Adrenal gland (tissue), 12 donors: ENCODE results near the gene C1QL3. TPM values are rescaled to one million over a fixed set of nuclear protein-coding genes. Genes with fewer than 3 reads are reported as not detected.

Experiments used
- DNase-seq, 7 donors: peaks; one replicate each; pipeline ENCODE4 v3.0.0-alpha.2; 2019 to 2020
- H3K27ac ChIP-seq, 5 donors: fragments of 200-600 bp; sonication (generic) in 4 of 5; 1 replicate in 3 of 5; 2 replicates in 2 of 5; pipeline versions ENCODE4 v1.5.1 to v1.8.0; 2016 to 2020; ENCODE audit warnings: mild to moderate bottlenecking in 1 of 5
- H3K27me3 ChIP-seq: fragments of 200-600 bp; 2 replicates; pipeline ENCODE4 v1.8.0; 2021
- H3K36me3 ChIP-seq, 2 donors: fragments of 200-600 bp; replicated peaks in 1 of 2; 1 replicate in 1 of 2; 2 replicates in 1 of 2; pipeline versions ENCODE4 v1.5.1 to v1.8.0; 2018 to 2022
- H3K4me1 ChIP-seq, 2 donors: fragments of 200-600 bp; replicated peaks in 1 of 2; 1 replicate in 1 of 2; 2 replicates in 1 of 2; pipeline versions ENCODE4 v1.5.1 to v1.8.0; 2018 to 2021
- H3K4me3 ChIP-seq, 4 donors: fragments of 200-600 bp; sonication (generic) in 3 of 4; one replicate each; pipeline ENCODE4 v1.5.1; 2016 to 2018
- H3K9me3 ChIP-seq, 3 donors: fragments of 200-600 bp; sonication (generic) in 1 of 3; replicated peaks in 1 of 3; 1 replicate in 2 of 3; 2 replicates in 1 of 3; pipeline versions ENCODE4 v1.5.1 to v1.8.0; 2016 to 2021
- POLR2A ChIP-seq, 2 donors: fragments of 450-650 bp; IDR thresholded peaks; one replicate each; pipeline ENCODE4 v1.6.1; 2017; ENCODE audit warnings: antibody characterized with exemption in 2 of 2, mild to moderate bottlenecking in 2 of 2, moderate library complexity in 1 of 2
- WGBS, 4 donors: extraction: QIAGEN DNeasy Blood & Tissue Kit in 2 of 4; methylation state at CpG; one replicate each; pipeline versions ENCODE4 v1.1.5 to v1.1.7; 2013 to 2017; 5-methylcytosine and 5-hydroxymethylcytosine counted together
- intact Hi-C, 2 donors: fragments of 100-400 bp; cut with DNase I; formaldehyde crosslinking; loops; one replicate each; pipeline versions ENCODE4 v1.14.1 to v1.15.0; 2022 to 2023
- polyA plus RNA-seq, 3 donors: library from polyadenylated mRNA; stranded (reverse); fragments of 200-250 nt in 2 of 3; fragments of 350-450 nt in 1 of 3; fragmentation: Illumina TruSeq in 1 of 3; extraction: RNeasy Lipid Tissue Mini Kit (QIAGEN cat#74804) in 1 of 3; gene quantifications; one replicate each; pipeline ENCODE4 v1.2.3, GENCODE V29; 2013 to 2014
- total RNA-seq, 9 donors: library from RNA; depleted of rRNA in 4 of 9; stranded (reverse); fragments of >200 nt in 4 of 9; fragments of 120-200 nt in 1 of 9; fragmentation: NEBNext Ultra II Directional in 1 of 9; extraction: Animal tissue kit (Norgen Biotek cat#: 25700) in 1 of 9; gene quantifications; one replicate each; pipeline versions ENCODE4 v1.1.0 to v1.2.4, GENCODE V29; 2013 to 2023
- TF ChIP-seq, protein P1 (sequence below), 6 experiments: fragments of 450-650 bp in 4 of 6; fragments of 200-600 bp in 2 of 6; sonication (generic) in 1 of 6; IDR thresholded peaks; 1 replicate in 5 of 6; 2 replicates in 1 of 6; pipeline versions ENCODE4 v1.5.1 to v1.8.0; 2016 to 2021; ENCODE audit warnings: antibody characterized with exemption in 6 of 6, mild to moderate bottlenecking in 2 of 6, moderate library complexity in 1 of 6
- donor health status: healthy with polysubstance abuse.
- donor health status: Bipolar disorder and iron deficiency.
- donor health status: DM: yes; HTN: yes; CAD: no.
- donor health status: DM: no; HTN: no; CAD: no.
- donor health status: DM: no; HTN: no; CAD: no.
- donor health status: DM: yes; HTN: yes; CAD: no.

The C1QL3 gene
- total and polyA plus RNA-seq, 12 donors = 0.11 to 1.3 (median 0.49) TPM; not detected in 6

DNA sequence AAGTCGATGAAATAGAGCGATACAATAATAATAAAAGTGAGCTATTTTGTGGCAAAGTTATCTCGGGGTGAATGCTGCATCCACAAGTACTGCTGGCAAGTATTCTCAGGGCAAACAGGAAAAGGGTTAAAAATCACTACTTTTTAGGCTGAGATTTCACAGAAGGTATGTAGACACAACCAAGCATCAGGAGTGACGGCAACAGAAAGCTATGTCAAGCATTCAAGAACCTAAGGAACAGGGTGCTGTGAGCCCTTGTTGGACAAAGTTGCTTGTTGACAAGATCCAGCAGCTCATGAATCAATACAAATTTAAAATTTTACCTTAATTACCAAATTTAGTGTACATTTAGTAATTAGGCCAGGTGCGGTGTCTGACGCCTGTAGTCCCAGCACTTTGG is 41.2 kb upstream of the C1QL3 start:
- intact Hi-C loops = no loop called here

DNA sequence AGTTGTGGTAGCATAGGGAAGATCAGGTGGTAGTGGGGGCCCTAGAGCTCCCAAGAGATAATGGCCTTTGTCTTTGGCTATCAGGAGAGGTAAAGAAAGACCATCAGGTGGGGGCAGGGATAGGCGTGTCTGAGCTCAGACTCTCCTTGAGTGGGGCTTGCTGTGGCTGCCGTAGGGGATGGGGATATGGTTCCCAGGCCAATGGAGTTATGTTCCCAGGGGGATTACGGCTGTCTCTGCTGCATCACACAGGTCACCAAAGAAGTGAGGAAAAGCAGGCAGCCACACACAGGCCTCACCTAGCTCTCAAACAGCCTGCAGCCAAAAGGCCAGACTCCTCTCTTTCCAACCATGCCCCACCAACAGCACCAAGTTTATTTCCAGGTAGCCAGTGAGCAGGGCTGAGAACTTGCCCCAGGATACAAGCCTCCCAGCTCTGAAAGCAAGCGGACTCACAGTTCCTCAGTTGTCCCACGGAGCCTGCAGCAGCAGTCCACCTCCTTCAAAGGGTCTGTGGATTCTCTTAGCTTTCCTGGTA is 37.6 kb upstream of the C1QL3 start:
- no peak for DNase-seq
- no peak overlapping the region for H3K4me3 ChIP-seq
- H3K36me3 ChIP-seq = no peaks in the 10 kb centered on the region
- H3K9me3 ChIP-seq = no peaks in the 10 kb centered on the region
- no peaks in the 10 kb centered on the region for H3K27me3 ChIP-seq
- intact Hi-C loops = no loop called here
- no peaks in the 10 kb centered on the region for H3K4me1 ChIP-seq
- 68 to 76% (median 74%) methylated on average over 5 of the region's 5 CpGs for WGBS, 4 donors
- no peak for TF ChIP-seq POLR2A (IDR thresholded peaks at IDR 0.05)
- TF ChIP-seq, protein P1, sequence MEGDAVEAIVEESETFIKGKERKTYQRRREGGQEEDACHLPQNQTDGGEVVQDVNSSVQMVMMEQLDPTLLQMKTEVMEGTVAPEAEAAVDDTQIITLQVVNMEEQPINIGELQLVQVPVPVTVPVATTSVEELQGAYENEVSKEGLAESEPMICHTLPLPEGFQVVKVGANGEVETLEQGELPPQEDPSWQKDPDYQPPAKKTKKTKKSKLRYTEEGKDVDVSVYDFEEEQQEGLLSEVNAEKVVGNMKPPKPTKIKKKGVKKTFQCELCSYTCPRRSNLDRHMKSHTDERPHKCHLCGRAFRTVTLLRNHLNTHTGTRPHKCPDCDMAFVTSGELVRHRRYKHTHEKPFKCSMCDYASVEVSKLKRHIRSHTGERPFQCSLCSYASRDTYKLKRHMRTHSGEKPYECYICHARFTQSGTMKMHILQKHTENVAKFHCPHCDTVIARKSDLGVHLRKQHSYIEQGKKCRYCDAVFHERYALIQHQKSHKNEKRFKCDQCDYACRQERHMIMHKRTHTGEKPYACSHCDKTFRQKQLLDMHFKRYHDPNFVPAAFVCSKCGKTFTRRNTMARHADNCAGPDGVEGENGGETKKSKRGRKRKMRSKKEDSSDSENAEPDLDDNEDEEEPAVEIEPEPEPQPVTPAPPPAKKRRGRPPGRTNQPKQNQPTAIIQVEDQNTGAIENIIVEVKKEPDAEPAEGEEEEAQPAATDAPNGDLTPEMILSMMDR (IDR thresholded peaks at IDR 0.05) = no peak
- H3K27ac ChIP-seq = no peak overlapping the region

More for the DNA sequence above, 41.2 kb upstream of the C1QL3 start:
- Histone ChIP-seq H3K27ac (no peak overlapping the region), H3K36me3 (no peaks in the 10 kb centered on the region), H3K27me3 (no peaks in the 10 kb centered on the region), H3K9me3 (no peaks in the 10 kb centered on the region), H3K4me3 (no peak overlapping the region), H3K4me1 (no peaks in the 10 kb centered on the region)
- DNase-seq = no peak
- TF ChIP-seq, protein P1 (IDR thresholded peaks at IDR 0.05) = no peak
- TF ChIP-seq POLR2A (IDR thresholded peaks at IDR 0.05) = no peak
- WGBS, 4 donors = 87 to 92% (median 89%) methylated on average over 6 of the region's 6 CpGs

DNA sequence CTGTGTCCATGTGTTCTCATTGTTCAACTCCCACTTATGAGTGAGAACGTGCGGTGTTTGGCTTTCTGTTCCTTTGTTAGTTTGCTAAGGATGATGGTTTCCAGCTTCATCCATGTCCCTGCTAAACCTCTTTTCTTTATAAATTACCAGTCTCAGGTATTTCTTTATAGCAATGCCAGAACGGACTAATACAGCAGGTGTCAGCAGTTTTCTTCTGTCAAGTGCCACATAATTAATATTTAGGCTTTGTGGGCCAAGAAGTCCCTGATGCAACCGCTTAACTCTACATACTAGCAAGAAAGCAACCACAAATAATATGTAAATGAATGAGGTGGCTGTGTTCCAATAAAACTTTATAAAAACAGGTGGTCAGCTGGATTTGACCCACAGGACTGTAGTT is 26.3 kb upstream of the C1QL3 start:
- DNase-seq = no peak
- H3K4me1 ChIP-seq = no peaks in the 10 kb centered on the region
- no peak for TF ChIP-seq POLR2A (IDR thresholded peaks at IDR 0.05)
- TF ChIP-seq, protein P1 (IDR thresholded peaks at IDR 0.05) = no peak
- intact Hi-C loops = loop anchor here in 1 of 2 donors (10.0 kb wide), 1 partner anchor 643 kb away; no protein-coding TSS in a partner anchor
- H3K27me3 ChIP-seq = no peaks in the 10 kb centered on the region
- no peak overlapping the region for H3K27ac ChIP-seq
- H3K36me3 ChIP-seq = no peaks in the 10 kb centered on the region
- WGBS, 4 donors = 78 to 85% (median 84%) methylated on average over 4 of the region's 4 CpGs
- H3K4me3 ChIP-seq = no peak overlapping the region
- H3K9me3 ChIP-seq = no peaks in the 10 kb centered on the region

DNA sequence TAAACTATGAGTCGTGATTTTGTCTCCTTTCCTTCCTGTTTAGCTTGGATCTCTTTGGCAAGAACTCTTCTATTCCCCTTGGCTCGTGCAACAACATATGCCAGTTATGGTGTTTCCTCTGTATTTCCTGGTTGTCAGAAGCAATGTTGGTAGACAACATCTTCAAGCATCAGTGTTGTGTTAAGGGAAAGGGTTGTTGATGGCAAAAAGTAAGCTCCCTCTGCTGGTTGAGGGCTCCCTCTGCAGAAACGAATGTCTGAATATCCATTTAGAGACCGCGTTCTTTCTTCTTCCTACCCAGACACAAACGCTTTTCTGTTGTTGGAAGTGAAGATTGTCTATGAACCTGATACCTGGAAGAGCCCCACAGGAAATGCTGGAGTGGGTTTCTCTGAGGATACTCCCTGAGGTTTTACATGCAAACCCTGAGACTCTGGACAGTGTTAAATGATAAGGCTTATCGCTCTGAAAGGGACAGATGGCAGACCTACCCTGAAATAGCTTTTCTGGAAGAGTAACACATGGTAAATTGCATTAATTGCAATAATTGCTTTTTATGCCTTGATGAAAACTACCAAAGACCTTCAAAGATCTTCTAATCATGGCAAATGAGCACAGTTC is 23.5 kb upstream of the C1QL3 start:
- WGBS, 4 donors = 26 to 32% (median 28%) methylated on average over 7 of the region's 7 CpGs
- Histone ChIP-seq H3K4me3 (no peak overlapping the region), H3K36me3 (no peaks in the 10 kb centered on the region), H3K27me3 (no peaks in the 10 kb centered on the region), H3K4me1 (no peaks in the 10 kb centered on the region), H3K27ac (no peak overlapping the region), H3K9me3 (no peaks in the 10 kb centered on the region)
- TF ChIP-seq POLR2A (IDR thresholded peaks at IDR 0.05) = no peak
- TF ChIP-seq, protein P1 (IDR thresholded peaks at IDR 0.05) = peak; percentile 53 to 67 (median 60)
- peak in 4 of 7 donors; percentile 10 to 24 (median 16) for DNase-seq
- intact Hi-C loops = loop anchor here in 1 of 2 donors (10.0 kb wide), 1 partner anchor 640 kb away; no protein-coding TSS in a partner anchor
